ENCODE measurements around the gene NTM.
A peak's percentile ranks its signal among the peaks of the same experiment; 100 is the strongest.
"Not testable (repeated sequence)": the region's sequence is repeated elsewhere in the genome, so short reads cannot be mapped to it uniquely, and the experiment has no call there.

The NTM gene

DNA sequence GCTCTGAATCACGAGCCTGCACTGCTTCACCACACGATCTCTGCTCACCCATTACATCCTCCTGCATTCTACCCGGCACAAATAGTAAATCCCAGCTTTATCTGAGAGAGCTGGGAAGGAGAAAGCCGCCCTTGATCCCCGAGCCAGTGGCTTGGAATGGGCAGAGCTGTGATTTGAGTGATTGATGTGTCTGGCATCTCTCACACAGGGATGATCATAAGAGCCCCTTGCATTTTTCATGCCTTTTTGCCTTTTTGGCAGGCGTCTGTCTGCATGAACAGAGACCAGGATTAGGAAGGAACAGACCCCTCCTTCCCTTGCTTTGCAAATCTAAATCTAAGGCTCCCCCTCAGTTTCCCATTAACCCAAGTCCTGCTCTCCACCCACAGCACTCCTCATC lies 945.3 kb downstream of the NTM start:
- FAIRE-seq (no peak), DNase-seq (ENCODE audit: insufficient read length, low spot score) (no peak)
- TF ChIP-seq PAX5 (IDR thresholded peaks at IDR 0.05; ENCODE audit: insufficient read depth, low read length, severe bottlenecking) (no peak), POU2F2 (IDR thresholded peaks at IDR 0.05; ENCODE audit: low read depth, low read length) (no peak), POLR2A (IDR thresholded peaks at IDR 0.05; ENCODE audit: low read depth, low read length) (no peak), SPI1 (IDR thresholded peaks at IDR 0.05; ENCODE audit: low read depth, low read length) (no peak), TAF1 (IDR thresholded peaks at IDR 0.05; ENCODE audit: low read depth, low read length) (no peak), POLR2AphosphoS5 (IDR thresholded peaks at IDR 0.05; ENCODE audit: low read depth, low read length) (no peak)

DNA sequence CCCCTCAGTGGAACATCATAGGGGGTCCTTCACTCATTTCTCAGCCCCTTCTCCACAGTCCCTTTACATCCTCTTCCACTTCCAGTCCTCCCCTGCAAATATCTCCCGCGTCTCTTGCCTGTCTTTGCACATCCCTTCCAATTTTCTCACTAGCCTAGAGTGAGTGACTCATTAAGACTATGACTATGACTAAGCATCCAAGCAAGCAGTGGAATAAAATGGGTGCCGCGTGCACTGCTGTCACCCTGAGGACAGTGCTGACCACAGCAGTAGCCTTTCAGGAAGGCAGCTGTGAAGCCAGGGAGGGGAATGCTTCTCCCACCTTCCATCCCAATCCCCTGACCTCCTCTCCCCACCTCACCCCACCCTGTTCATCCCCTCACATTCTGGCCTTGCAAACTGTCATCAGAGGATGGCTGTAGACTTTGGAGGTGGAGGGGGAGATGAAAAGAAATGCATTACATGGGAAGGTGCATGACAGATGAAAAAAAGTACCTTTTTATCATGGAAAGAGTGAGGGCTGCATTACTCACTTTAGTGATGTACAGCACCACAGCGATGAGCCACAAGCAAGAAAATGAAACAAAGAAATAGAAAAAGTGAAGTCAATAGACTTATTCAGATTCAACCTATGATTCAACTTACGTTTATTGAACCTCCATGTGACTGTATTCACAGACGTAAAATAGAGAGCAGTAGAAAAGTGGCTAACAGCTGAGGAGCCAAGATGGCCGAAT lies 948.2 kb downstream of the NTM start:
- FAIRE-seq: no peak
- TF ChIP-seq TAF1 (IDR thresholded peaks at IDR 0.05; ENCODE audit: low read depth, low read length) (no peak), POLR2AphosphoS5 (IDR thresholded peaks at IDR 0.05; ENCODE audit: low read depth, low read length) (no peak), POLR2A (IDR thresholded peaks at IDR 0.05; ENCODE audit: low read depth, low read length) (no peak), PAX5 (IDR thresholded peaks at IDR 0.05; ENCODE audit: insufficient read depth, low read length, severe bottlenecking) (no peak), POU2F2 (IDR thresholded peaks at IDR 0.05; ENCODE audit: low read depth, low read length) (no peak), SPI1 (IDR thresholded peaks at IDR 0.05; ENCODE audit: low read depth, low read length) (no peak)

DNA sequence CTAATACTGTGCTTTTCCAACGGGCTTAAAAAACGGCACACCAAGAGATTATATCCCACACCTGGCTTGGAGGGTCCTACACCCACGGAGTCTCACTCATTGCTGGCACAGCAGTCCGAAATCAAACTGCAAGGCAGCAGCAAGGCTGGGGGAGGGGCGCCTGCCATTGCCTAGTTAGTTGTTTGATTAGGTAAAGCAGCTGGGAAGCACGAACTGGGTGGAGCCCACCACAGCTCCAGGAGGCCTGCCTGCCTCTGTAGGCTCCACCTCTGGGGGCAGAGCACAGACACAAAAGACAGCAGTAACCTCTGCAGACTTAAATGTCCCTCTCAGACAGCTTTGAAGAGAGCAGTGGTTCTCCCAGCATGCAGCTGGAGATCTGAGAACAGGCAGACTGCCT lies 949.0 kb downstream of the NTM start:
- not testable (repeated sequence) for FAIRE-seq; DNase-seq (ENCODE audit: insufficient read length, low spot score)

More for the DNA sequence above, 948.2 kb downstream of the NTM start:
- no peak for DNase-seq (ENCODE audit: insufficient read length, low spot score)

DNA sequence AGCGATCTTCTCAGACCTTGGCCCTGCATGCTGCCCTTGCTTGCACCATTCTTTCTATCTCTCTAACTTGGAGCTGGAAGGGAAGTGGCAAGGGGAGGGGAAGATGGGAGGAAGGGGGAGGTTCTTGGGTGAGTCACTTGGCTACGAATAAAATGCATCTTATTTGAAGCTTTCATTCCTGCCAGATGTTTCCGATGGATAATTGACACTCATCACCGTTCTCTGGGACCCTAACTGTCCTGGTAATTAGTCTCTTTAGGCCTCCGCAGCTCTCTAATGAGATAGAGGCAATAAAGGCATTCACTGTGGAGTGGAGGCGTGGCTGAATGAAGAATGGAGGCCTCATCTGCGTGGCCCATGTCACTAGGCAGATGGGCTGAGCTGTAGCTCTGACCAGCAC lies 960.1 kb downstream of the NTM start:
- DNase-seq (ENCODE audit: insufficient read length, low spot score) (no peak), FAIRE-seq (no peak)
- TF ChIP-seq POU2F2 (IDR thresholded peaks at IDR 0.05; ENCODE audit: low read depth, low read length) (no peak), POLR2AphosphoS5 (IDR thresholded peaks at IDR 0.05; ENCODE audit: low read depth, low read length) (no peak), SPI1 (IDR thresholded peaks at IDR 0.05; ENCODE audit: low read depth, low read length) (no peak)

DNA sequence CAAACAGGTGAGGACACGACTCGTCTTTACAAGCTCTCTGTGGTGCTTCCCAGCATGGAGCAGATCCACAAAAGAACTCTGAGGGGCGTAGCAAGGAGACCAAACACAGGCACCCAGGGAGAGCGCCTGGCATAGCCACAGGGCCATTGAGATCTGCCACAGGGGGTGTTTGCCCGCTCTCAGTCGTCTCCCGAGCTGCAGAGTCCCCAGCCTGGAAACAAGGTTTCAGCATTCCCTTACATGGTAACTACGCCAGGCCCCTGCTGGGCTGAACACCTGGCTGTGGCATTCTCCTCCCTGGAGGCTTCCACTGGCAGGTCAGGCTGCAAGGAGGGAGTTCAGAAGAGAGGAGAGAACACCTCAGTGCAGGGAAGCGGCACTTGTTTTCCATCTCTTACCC lies 962.1 kb downstream of the NTM start:
- FAIRE-seq (no peak), DNase-seq (ENCODE audit: insufficient read length, low spot score) (no peak)
- TF ChIP-seq POLR2A (IDR thresholded peaks at IDR 0.05; ENCODE audit: low read depth, low read length) (no peak), POU2F2 (IDR thresholded peaks at IDR 0.05; ENCODE audit: low read depth, low read length) (no peak), TAF1 (IDR thresholded peaks at IDR 0.05; ENCODE audit: low read depth, low read length) (no peak), PAX5 (IDR thresholded peaks at IDR 0.05; ENCODE audit: insufficient read depth, low read length, severe bottlenecking) (no peak), SPI1 (IDR thresholded peaks at IDR 0.05; ENCODE audit: low read depth, low read length) (no peak), POLR2AphosphoS5 (IDR thresholded peaks at IDR 0.05; ENCODE audit: low read depth, low read length) (no peak)

DNA sequence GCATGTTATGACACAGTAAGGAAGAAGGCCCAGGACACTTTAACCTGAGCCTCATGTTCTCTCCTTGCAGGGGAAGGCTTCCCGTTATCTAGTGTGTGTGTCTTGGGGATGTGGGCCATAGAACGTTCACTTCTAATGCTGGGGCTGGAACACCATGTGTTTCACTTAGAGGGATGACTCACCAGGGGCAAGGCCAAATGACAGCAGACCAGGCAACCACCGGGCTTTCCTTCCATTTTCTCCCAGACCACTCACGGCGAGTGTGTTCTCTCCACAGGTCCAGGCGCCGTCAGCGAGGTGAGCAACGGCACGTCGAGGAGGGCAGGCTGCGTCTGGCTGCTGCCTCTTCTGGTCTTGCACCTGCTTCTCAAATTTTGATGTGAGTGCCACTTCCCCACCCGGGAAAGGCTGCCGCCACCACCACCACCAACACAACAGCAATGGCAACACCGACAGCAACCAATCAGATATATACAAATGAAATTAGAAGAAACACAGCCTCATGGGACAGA lies 964.4 kb downstream of the NTM start:
- TF ChIP-seq SPI1 (IDR thresholded peaks at IDR 0.05; ENCODE audit: low read depth, low read length) (no peak), POLR2A (IDR thresholded peaks at IDR 0.05; ENCODE audit: low read depth, low read length) (no peak), PAX5 (IDR thresholded peaks at IDR 0.05; ENCODE audit: insufficient read depth, low read length, severe bottlenecking) (no peak), TAF1 (IDR thresholded peaks at IDR 0.05; ENCODE audit: low read depth, low read length) (no peak), POLR2AphosphoS5 (IDR thresholded peaks at IDR 0.05; ENCODE audit: low read depth, low read length) (no peak), POU2F2 (IDR thresholded peaks at IDR 0.05; ENCODE audit: low read depth, low read length) (no peak)
- DNase-seq (ENCODE audit: insufficient read length, low spot score) (no peak), FAIRE-seq (no peak)

DNA sequence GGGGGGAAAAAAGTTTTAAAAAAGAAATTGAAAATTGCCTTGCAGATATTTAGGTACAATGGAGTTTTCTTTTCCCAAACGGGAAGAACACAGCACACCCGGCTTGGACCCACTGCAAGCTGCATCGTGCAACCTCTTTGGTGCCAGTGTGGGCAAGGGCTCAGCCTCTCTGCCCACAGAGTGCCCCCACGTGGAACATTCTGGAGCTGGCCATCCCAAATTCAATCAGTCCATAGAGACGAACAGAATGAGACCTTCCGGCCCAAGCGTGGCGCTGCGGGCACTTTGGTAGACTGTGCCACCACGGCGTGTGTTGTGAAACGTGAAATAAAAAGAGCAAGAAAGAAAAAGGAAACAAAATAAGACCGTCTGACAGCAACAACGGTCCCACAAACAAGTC lies 964.9 kb downstream of the NTM start:
- no peak for FAIRE-seq
- TF ChIP-seq POLR2A (IDR thresholded peaks at IDR 0.05; ENCODE audit: low read depth, low read length) (no peak), SPI1 (IDR thresholded peaks at IDR 0.05; ENCODE audit: low read depth, low read length) (no peak), POU2F2 (IDR thresholded peaks at IDR 0.05; ENCODE audit: low read depth, low read length) (no peak), POLR2AphosphoS5 (IDR thresholded peaks at IDR 0.05; ENCODE audit: low read depth, low read length) (no peak), TAF1 (IDR thresholded peaks at IDR 0.05; ENCODE audit: low read depth, low read length) (no peak), PAX5 (IDR thresholded peaks at IDR 0.05; ENCODE audit: insufficient read depth, low read length, severe bottlenecking) (no peak)
- no peak for DNase-seq (ENCODE audit: insufficient read length, low spot score)

DNA sequence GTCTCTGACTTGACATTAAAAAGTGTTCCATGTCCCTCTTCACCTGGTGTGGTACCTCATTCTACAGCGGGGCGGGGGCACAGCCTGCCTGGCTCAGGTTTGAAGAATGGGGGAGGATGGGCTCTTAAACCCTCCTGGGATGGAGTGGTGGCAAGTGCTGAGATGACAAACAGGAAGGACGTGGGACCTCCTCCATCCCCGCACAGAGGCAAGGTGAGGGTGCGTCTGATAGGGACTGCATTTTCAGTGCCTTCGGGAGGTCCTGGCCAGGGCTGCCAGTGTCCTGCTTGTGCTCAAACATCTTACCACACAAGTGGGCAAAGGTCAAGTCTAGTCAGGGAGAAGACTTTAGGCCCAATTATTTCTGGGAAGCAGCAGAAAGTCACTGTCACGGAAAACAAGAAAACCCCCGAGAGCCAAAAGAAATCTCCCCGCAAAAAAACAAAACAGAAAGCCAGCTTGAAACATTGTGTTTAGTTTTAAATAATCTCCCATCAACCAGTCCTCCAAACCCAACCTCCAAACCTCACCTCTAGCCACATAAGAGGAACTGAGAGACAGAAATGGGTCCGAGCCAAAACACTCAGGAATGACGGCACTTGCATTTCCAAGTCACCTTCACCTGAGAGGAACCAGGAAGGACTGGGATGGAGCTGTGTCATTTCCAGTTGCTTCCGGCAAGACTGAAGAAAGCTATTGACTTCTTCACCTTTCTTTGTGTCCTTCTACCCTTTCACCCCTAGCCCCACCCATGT lies 966.5 kb downstream of the NTM start:
- DNase-seq (ENCODE audit: insufficient read length, low spot score): no peak
- FAIRE-seq: no peak
- TF ChIP-seq SPI1 (IDR thresholded peaks at IDR 0.05; ENCODE audit: low read depth, low read length) (peak; percentile 65), POU2F2 (IDR thresholded peaks at IDR 0.05; ENCODE audit: low read depth, low read length) (no peak), TAF1 (IDR thresholded peaks at IDR 0.05; ENCODE audit: low read depth, low read length) (no peak), POLR2AphosphoS5 (IDR thresholded peaks at IDR 0.05; ENCODE audit: low read depth, low read length) (no peak), POLR2A (IDR thresholded peaks at IDR 0.05; ENCODE audit: low read depth, low read length) (no peak)

DNA sequence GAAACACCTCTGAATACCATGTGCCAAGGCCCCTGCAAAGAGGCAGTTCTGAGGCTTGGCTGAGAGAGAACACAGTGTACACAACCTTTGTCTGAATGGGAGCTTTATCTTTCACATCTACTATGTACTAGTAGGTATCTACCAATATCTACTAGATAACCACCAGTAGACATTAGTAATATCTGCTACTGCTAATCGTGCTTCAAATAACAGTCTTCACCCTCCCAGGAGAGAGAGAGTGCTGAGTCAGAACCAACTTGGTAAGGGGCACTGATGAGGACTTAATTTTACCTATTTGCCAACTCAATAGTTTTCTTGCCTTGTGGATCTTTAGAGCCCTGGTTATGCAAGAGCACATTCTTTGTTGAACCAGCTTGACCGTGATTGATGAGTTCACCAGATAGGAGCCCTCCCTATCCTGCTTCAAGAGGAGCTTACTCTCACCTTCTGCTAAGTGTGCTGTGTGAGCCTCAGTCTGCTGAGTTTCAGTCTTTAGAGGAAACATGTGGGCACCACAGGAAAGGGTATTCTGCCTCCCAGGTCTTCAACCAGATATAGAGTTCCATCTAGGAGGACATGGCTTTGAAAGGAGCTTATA lies 967.5 kb downstream of the NTM start:
- no peak for DNase-seq (ENCODE audit: insufficient read length, low spot score)
- no peak for FAIRE-seq
- TF ChIP-seq TAF1 (IDR thresholded peaks at IDR 0.05; ENCODE audit: low read depth, low read length): no peak
- no peak for TF ChIP-seq POU2F2 (IDR thresholded peaks at IDR 0.05; ENCODE audit: low read depth, low read length)
- no peak for TF ChIP-seq SPI1 (IDR thresholded peaks at IDR 0.05; ENCODE audit: low read depth, low read length)
- TF ChIP-seq POLR2A (IDR thresholded peaks at IDR 0.05; ENCODE audit: low read depth, low read length): no peak
- TF ChIP-seq PAX5 (IDR thresholded peaks at IDR 0.05; ENCODE audit: insufficient read depth, low read length, severe bottlenecking): no peak
- TF ChIP-seq POLR2AphosphoS5 (IDR thresholded peaks at IDR 0.05; ENCODE audit: low read depth, low read length): no peak

Data from GM12891 (cell line).